Fibroblast of the aortic adventitia (primary cell): ENCODE results near the gene UGT2A1. TPM values are rescaled to one million over a fixed set of nuclear protein-coding genes. Genes with fewer than 3 reads are reported as not detected.

Experiments
- DNase-seq: peaks from one replicate; pipeline ENCODE4 v3.0.0-alpha.2; 2010; ENCODE audit warnings: low read depth
- H3K4me3 ChIP-seq: 2 replicates; pipeline ENCODE4 v1.5.1; 2011; ENCODE audit warnings: low read depth, mild to moderate bottlenecking, control low read depth, low read length, moderate library complexity
- CTCF ChIP-seq: IDR thresholded peaks from 2 replicates; pipeline ENCODE4 v1.5.1; 2011; ENCODE audit warnings: mild to moderate bottlenecking, low read length, control low read depth, inconsistent platforms; ENCODE audit not compliant: insufficient read depth
- small RNA-seq: library from RNA; depleted of rRNA; stranded (forward); fragments of <200 nt; gene quantifications from one replicate; pipeline ENCODE3, GENCODE V24; 2012
- total RNA-seq: library from RNA; depleted of rRNA; stranded (reverse); fragments of >200 nt; gene quantifications from 2 replicates; pipeline ENCODE4 v1.2.3, GENCODE V29; 2012; ENCODE audit warnings: low replicate concordance

UGT2A1 gene
- total RNA-seq, 1 donor = not detected

DNA sequence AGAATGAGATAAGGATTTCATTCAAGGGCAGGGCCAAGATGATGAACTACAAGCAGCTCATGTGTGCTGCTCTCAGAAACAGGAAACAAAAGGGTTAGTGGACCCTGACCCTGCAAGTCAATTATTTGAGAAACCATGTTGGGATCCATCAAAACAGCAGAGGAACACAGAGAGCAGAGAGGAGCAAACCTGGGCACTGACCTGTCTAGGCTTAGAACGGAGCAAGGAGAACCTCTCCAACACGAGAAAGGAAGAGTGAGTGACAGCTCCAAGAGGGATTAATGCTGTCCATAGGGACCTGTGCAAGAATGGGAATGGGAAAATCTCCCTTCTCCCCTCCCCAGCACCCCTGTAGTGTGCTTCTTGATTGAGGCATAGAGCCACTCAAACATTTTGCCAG, 103.4 kb downstream of the UGT2A1 start:
- TF ChIP-seq CTCF = no peak
- no peak for DNase-seq
- no peak overlapping the region for H3K4me3 ChIP-seq

DNA sequence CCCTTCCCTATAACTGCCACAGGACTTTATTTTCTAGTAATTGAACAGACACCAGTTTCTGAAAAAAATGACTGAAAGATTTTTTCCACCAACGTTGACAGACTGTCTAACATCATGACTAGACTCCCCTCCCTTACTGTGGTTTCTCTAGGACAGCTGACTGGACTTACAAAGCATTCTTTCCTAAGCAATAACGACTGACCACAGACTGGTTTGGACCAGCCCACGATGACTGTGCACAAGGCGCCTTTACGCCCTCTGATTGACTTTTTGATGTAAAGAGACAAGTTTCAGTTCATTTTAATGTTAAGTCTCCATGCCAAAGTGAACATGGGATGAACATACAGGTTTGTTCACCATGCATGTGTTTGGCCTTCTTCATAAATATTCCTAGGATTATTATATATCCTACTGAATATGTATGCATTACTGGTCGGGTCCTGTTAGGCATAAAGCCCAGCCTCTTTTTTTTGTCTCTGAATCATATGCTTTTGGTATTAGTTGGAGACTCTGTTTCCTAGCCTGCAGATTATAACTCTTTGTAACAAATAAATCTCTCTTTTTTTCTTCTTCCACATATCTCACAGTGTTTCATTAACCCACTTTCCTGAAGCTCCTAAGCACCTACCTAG, 106.8 kb downstream of the UGT2A1 start:
- no peak for TF ChIP-seq CTCF
- peak; percentile 22 for DNase-seq
- H3K4me3 ChIP-seq = no peak overlapping the region

Small RNA genes within 50 kb of the gene (small RNA-seq; reads per million reads assigned to genes)
- gene UGT2A2 = not detected

Other genes starting within 250 kb of the UGT2A1 start
- not detected in 2 replicates for gene UGT2B4, start 157.3 kb downstream of the UGT2A1 start, total RNA-seq
- not detected in 2 replicates for gene UGT2A2, start 13.6 kb downstream of the UGT2A1 start, total RNA-seq
- gene SULT1B1, start 107.4 kb upstream of the UGT2A1 start, total RNA-seq = 0.74 and 1.3 TPM in 2 replicates
- 0.41 and 1.7 TPM in 2 replicates for gene SULT1E1, start 206.9 kb upstream of the UGT2A1 start, total RNA-seq